Measurements from ENCODE around the gene MEST.

DNA sequence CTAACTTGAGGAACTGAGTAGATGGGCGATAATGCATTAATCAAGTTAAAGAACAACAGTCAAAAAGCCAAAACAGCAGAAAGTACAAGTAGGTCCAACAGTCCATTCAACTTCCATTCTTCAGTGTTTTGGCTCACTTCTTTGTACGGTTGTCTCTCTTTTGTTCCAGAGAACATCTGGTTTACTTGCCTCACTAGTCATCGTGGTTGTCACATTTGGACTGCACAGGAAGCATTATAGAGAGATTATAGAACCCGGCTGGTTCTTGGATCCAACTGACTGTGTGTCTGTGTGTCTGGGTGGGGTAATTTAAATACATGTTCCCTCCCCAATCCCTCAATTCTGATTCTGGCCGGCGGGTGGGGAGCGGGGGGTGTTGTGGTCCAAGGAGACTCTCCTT lies 49.3 kb upstream of the MEST start:
- TF ChIP-seq, protein P1, sequence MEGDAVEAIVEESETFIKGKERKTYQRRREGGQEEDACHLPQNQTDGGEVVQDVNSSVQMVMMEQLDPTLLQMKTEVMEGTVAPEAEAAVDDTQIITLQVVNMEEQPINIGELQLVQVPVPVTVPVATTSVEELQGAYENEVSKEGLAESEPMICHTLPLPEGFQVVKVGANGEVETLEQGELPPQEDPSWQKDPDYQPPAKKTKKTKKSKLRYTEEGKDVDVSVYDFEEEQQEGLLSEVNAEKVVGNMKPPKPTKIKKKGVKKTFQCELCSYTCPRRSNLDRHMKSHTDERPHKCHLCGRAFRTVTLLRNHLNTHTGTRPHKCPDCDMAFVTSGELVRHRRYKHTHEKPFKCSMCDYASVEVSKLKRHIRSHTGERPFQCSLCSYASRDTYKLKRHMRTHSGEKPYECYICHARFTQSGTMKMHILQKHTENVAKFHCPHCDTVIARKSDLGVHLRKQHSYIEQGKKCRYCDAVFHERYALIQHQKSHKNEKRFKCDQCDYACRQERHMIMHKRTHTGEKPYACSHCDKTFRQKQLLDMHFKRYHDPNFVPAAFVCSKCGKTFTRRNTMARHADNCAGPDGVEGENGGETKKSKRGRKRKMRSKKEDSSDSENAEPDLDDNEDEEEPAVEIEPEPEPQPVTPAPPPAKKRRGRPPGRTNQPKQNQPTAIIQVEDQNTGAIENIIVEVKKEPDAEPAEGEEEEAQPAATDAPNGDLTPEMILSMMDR (IDR thresholded peaks at IDR 0.05) = no peak
- TF ChIP-seq POLR2A (IDR thresholded peaks at IDR 0.05) = no peak

Measured in right lobe of liver (tissue), 4 donors.